OCI-LY3 (cell line): ENCODE measurements around the gene MEG3.

ENCODE experiments used
- H2AFZ ChIP-seq: fragments of 200-600, 300-600 bp; shearing (Covaris generic); 2 replicates; pipeline ENCODE4 v1.6.0; 2014; ENCODE audit warnings: antibody characterized with exemption, low read depth, low read length
- H3K27ac ChIP-seq: fragments of 200-600, 300-600 bp; sonication (generic); 2 replicates; pipeline ENCODE4 v1.5.1; 2014; ENCODE audit warnings: mild to moderate bottlenecking, low read length, moderate library complexity, mixed read lengths
- H3K27me3 ChIP-seq: fragments of 200-600, 300-600 bp; sonication (generic); 2 replicates; pipeline ENCODE4 v1.6.1; 2014; ENCODE audit warnings: low read depth, low read length, mixed read lengths
- H3K36me3 ChIP-seq: fragments of 200-600, 300-600 bp; sonication (generic); replicated peaks from 2 replicates; pipeline ENCODE3; 2014; ENCODE audit warnings: low read depth, low read length, mixed read lengths
- H3K4me1 ChIP-seq: fragments of 300-600, 200-600 bp; sonication (generic); 2 replicates; pipeline ENCODE4 v1.6.1; 2014; ENCODE audit warnings: low read length, mixed read lengths
- H3K4me2 ChIP-seq: fragments of 200-600, 300-600 bp; sonication (generic); 2 replicates; pipeline ENCODE4 v1.6.1; 2014; ENCODE audit warnings: low read length, mixed read lengths
- H3K4me3 ChIP-seq: fragments of 300-600, 200-600 bp; sonication (generic); 2 replicates; pipeline ENCODE4 v1.5.1; 2014; ENCODE audit warnings: antibody characterized with exemption, mild to moderate bottlenecking, low read length, moderate library complexity
- H3K79me2 ChIP-seq: fragments of 300-600, 200-600 bp; shearing (Covaris generic); 2 replicates; pipeline ENCODE4 v1.6.1; 2014; ENCODE audit warnings: mild to moderate bottlenecking, low read length, mixed read lengths
- H3K9ac ChIP-seq: fragments of 300-600, 200-600 bp; shearing (Covaris generic); 2 replicates; pipeline ENCODE4 v1.6.0; 2014; ENCODE audit warnings: mild to moderate bottlenecking, low read length, moderate library complexity
- H3K9me3 ChIP-seq: fragments of 200-600, 300-600 bp; shearing (Covaris generic); 2 replicates; pipeline ENCODE4 v1.6.1; 2014; ENCODE audit warnings: low read length, mixed read lengths; ENCODE audit not compliant: insufficient read depth
- H4K20me1 ChIP-seq: fragments of 200-600, 300-600 bp; sonication (generic); 2 replicates; pipeline ENCODE4 v1.6.1; 2016; ENCODE audit warnings: low read length, mixed read lengths; ENCODE audit not compliant: insufficient read depth
- CTCF ChIP-seq: fragments of 200-600, 300-600 bp; sonication (generic); IDR thresholded peaks from 2 replicates; pipeline ENCODE4 v1.5.1; 2014; ENCODE audit warnings: antibody characterized with exemption, low read length, low read depth
- EZH2phosphoT487 ChIP-seq: fragments of 200-600 bp; shearing (Covaris generic); IDR thresholded peaks from 2 replicates; pipeline ENCODE4 v1.6.1; 2018; ENCODE audit warnings: antibody characterized with exemption, mixed run types, low read depth

Gene MEG3

GRCh38 chr14:100892496-100893227 is 66.7 kb downstream of the MEG3 start:
- no peak overlapping the region for H3K9ac ChIP-seq
- H3K79me2 ChIP-seq, result no peaks in the 10 kb centered on the region
- no peak overlapping the region for H3K4me2 ChIP-seq
- H3K27ac ChIP-seq, result no peak overlapping the region
- H3K27me3 ChIP-seq, result peaks cover 4% of the 10 kb centered on the region; the same call in 1 of the 2 replicates
- no peaks in the 10 kb centered on the region for H4K20me1 ChIP-seq
- no peaks in the 10 kb centered on the region for H3K4me1 ChIP-seq
- H3K9me3 ChIP-seq, result no peaks in the 10 kb centered on the region
- no peak overlapping the region for H3K4me3 ChIP-seq
- H2AFZ ChIP-seq, result no peak overlapping the region
- TF ChIP-seq EZH2phosphoT487 (no peak), CTCF (no peak)
- H3K36me3 ChIP-seq, result no peaks in the 10 kb centered on the region

GRCh38 chr14:100893228-100893601 is 67.3 kb downstream of the MEG3 start:
- H3K9me3 ChIP-seq, result no peaks in the 10 kb centered on the region
- H3K9ac ChIP-seq, result no peak overlapping the region
- H3K79me2 ChIP-seq, result no peaks in the 10 kb centered on the region
- no peaks in the 10 kb centered on the region for H3K4me1 ChIP-seq
- no peak overlapping the region for H3K27ac ChIP-seq
- H3K4me3 ChIP-seq, result no peak overlapping the region
- TF ChIP-seq EZH2phosphoT487 (no peak), CTCF (no peak)
- no peaks in the 10 kb centered on the region for H4K20me1 ChIP-seq
- no peak overlapping the region for H2AFZ ChIP-seq
- 0 out of 2 replicates have a peak, but pooled peaks cover 2% of the 10 kb centered on the region for H3K27me3 ChIP-seq
- no peaks in the 10 kb centered on the region for H3K36me3 ChIP-seq
- no peak overlapping the region for H3K4me2 ChIP-seq

- H3K27me3 ChIP-seq, result 0 out of 2 replicates have a peak, but pooled peaks cover 4% of the 10 kb centered on the region
Observed at GRCh38 chr14:100893760-100894159, 67.8 kb downstream of the MEG3 start.

GRCh38 chr14:100894416-100894815 is 68.5 kb downstream of the MEG3 start:
- no peak overlapping the region for H3K27ac ChIP-seq
- no peaks in the 10 kb centered on the region for H3K9me3 ChIP-seq
- H3K4me1 ChIP-seq, result no peaks in the 10 kb centered on the region
- TF ChIP-seq EZH2phosphoT487, result no peak
- no peak for TF ChIP-seq CTCF
- no peaks in the 10 kb centered on the region for H3K36me3 ChIP-seq
- H3K9ac ChIP-seq, result no peak overlapping the region
- no peak overlapping the region for H3K4me3 ChIP-seq
- no peaks in the 10 kb centered on the region for H3K79me2 ChIP-seq
- H2AFZ ChIP-seq, result no peak overlapping the region
- H3K4me2 ChIP-seq, result no peak overlapping the region
- H3K27me3 ChIP-seq, result peaks cover 10% of the 10 kb centered on the region; the same call in 1 of the 2 replicates
- H4K20me1 ChIP-seq, result no peaks in the 10 kb centered on the region

More at GRCh38 chr14:100893760-100894159, 67.8 kb downstream of the MEG3 start:
- Histone ChIP-seq H3K79me2 (no peaks in the 10 kb centered on the region), H3K4me1 (no peaks in the 10 kb centered on the region), H3K27ac (no peak overlapping the region), H2AFZ (no peak overlapping the region), H3K9ac (no peak overlapping the region), H3K4me3 (no peak overlapping the region), H4K20me1 (no peaks in the 10 kb centered on the region), H3K4me2 (no peak overlapping the region), H3K36me3 (no peaks in the 10 kb centered on the region), H3K9me3 (no peaks in the 10 kb centered on the region)
- TF ChIP-seq CTCF (no peak), EZH2phosphoT487 (no peak)
